HEK293 (cell line): ENCODE measurements around the gene PGAM5.

Experiments used
- ATF2 ChIP-seq: fragments of 450-650 bp; formaldehyde crosslinking; IDR thresholded peaks from 2 replicates; pipeline ENCODE4 v1.5.1; 2016; ENCODE audit warnings: missing biosample characterization, missing genetic modification characterization, low read depth
- CTCF ChIP-seq: fragments of 450-650 bp; formaldehyde crosslinking; IDR thresholded peaks from 2 replicates; pipeline ENCODE4 v1.5.1; 2016; ENCODE audit warnings: missing biosample characterization, missing genetic modification characterization
- HOXC10 ChIP-seq: sonication (generic); formaldehyde crosslinking; IDR thresholded peaks from 2 replicates; pipeline ENCODE4 v1.8.1; 2023; ENCODE audit warnings: mild to moderate bottlenecking, missing genetic modification reagents
- PATZ1 ChIP-seq: fragments of 450-650 bp; formaldehyde crosslinking; IDR thresholded peaks from 2 replicates; pipeline ENCODE4 v1.5.1; 2016; ENCODE audit warnings: missing biosample characterization, missing genetic modification characterization
- REST ChIP-seq: fragments of 450-650 bp; formaldehyde crosslinking; IDR thresholded peaks from 2 replicates; pipeline ENCODE4 v1.5.1; 2016; ENCODE audit warnings: missing biosample characterization, missing genetic modification characterization
- ZNF112 ChIP-seq: fragments of 450-650 bp; formaldehyde crosslinking; IDR thresholded peaks from 2 replicates; pipeline ENCODE4 v1.5.0; 2017; ENCODE audit warnings: missing biosample characterization, missing genetic modification characterization
- ZNF155 ChIP-seq: fragments of 450-650 bp; formaldehyde crosslinking; IDR thresholded peaks from 2 replicates; pipeline ENCODE4 v1.5.1; 2016; ENCODE audit warnings: missing biosample characterization, missing genetic modification characterization
- ZNF19 ChIP-seq: fragments of 450-650 bp; formaldehyde crosslinking; IDR thresholded peaks from 2 replicates; pipeline ENCODE4; 2016; ENCODE audit warnings: missing biosample characterization, missing genetic modification characterization, low read depth
- ZNF302 ChIP-seq: fragments of 450-650 bp; formaldehyde crosslinking; IDR thresholded peaks from 2 replicates; pipeline ENCODE4 v1.5.1; 2016; ENCODE audit warnings: missing biosample characterization, missing genetic modification characterization, low read depth
- ZNF394 ChIP-seq: fragments of 450-650 bp; formaldehyde crosslinking; IDR thresholded peaks from 2 replicates; pipeline ENCODE4 v1.5.1; 2016; ENCODE audit warnings: missing biosample characterization, missing genetic modification characterization, mild to moderate bottlenecking, moderate library complexity, borderline replicate concordance
- ZNF501 ChIP-seq: fragments of 450-650 bp; formaldehyde crosslinking; IDR thresholded peaks from 2 replicates; pipeline ENCODE4 v1.5.1; 2016; ENCODE audit warnings: missing biosample characterization, missing genetic modification characterization
- ZNF510 ChIP-seq: fragments of 450-650 bp; formaldehyde crosslinking; IDR thresholded peaks from 2 replicates; pipeline ENCODE4 v1.5.1; 2018; ENCODE audit warnings: mild to moderate bottlenecking, missing genetic modification characterization, missing biosample characterization; ENCODE audit not compliant: insufficient replicate concordance
- ZNF561 ChIP-seq: fragments of 450-650 bp; IDR thresholded peaks from 2 replicates; pipeline ENCODE4 v1.5.1; 2018; ENCODE audit warnings: missing biosample characterization, missing genetic modification characterization, borderline replicate concordance
- ZNF777 ChIP-seq: fragments of 450-650 bp; formaldehyde crosslinking; IDR thresholded peaks from 2 replicates; pipeline ENCODE4 v1.5.1; 2017; ENCODE audit warnings: missing biosample characterization, missing genetic modification characterization, borderline replicate concordance

- TF ChIP-seq PATZ1 (no peak), CTCF (tag by site-specific recombination) (no peak), ZNF561 (tag by site-specific recombination) (no peak), ZNF394 (tag by site-specific recombination) (no peak), ZNF155 (tag by site-specific recombination) (no peak), ZNF19 (tag by site-specific recombination) (no peak), ATF2 (no peak), ZNF510 (tag by site-specific recombination) (no peak), ZNF302 (tag by site-specific recombination) (no peak), ZNF112 (no peak), HOXC10 (CRISPR knock-in tag) (no peak), ZNF777 (tag by site-specific recombination) (no peak), ZNF501 (tag by site-specific recombination) (no peak), REST (no peak)
Measured at GRCh38 chr12:132673288-132674179, 37.1 kb upstream of the PGAM5 start.
